ENCODE measurements around the gene TBL3.

TBL3 gene

GRCh38 chr16:2019921-2020831 lies 48.3 kb downstream of the TBL3 start:
- Histone ChIP-seq H3K9ac (no peak overlapping the region), H3K79me2 (no peaks in the 10 kb centered on the region), H3K27ac (no peak overlapping the region), H3K27me3 (ENCODE audit: control insufficient read depth, insufficient read depth, low read length) (no peaks in the 10 kb centered on the region), H2AFZ (no peak overlapping the region), H3K4me3 (ENCODE audit: low read depth, low read length) (no peak overlapping the region), H3K9me3 (ENCODE audit: control insufficient read depth, low read length) (no peaks in the 10 kb centered on the region), H3K36me3 (ENCODE audit: control insufficient read depth, insufficient read depth, low read length) (no peaks in the 10 kb centered on the region), H3K4me2 (ENCODE audit: low read length) (no peak overlapping the region), H3K4me1 (peaks cover 3% of the 10 kb centered on the region)
- no peak for TF ChIP-seq CTCF (IDR thresholded peaks at IDR 0.05)

GRCh38 chr16:2022723-2023091 lies 50.9 kb downstream of the TBL3 start:
- Histone ChIP-seq H3K27me3 (ENCODE audit: control insufficient read depth, insufficient read depth, low read length) (no peaks in the 10 kb centered on the region), H2AFZ (peak overlapping the region; percentile 67), H3K9ac (no peak overlapping the region), H3K36me3 (ENCODE audit: control insufficient read depth, insufficient read depth, low read length) (no peaks in the 10 kb centered on the region), H3K9me3 (ENCODE audit: control insufficient read depth, low read length) (no peaks in the 10 kb centered on the region), H3K4me2 (ENCODE audit: low read length) (peak overlapping the region; percentile 83), H3K27ac (no peak overlapping the region), H3K4me1 (peaks cover 5% of the 10 kb centered on the region), H3K4me3 (ENCODE audit: low read depth, low read length) (peak overlapping the region; percentile 29), H3K79me2 (no peaks in the 10 kb centered on the region)
- TF ChIP-seq CTCF (IDR thresholded peaks at IDR 0.05): no peak

GRCh38 chr16:2023092-2024031 lies 51.5 kb downstream of the TBL3 start:
- peak overlapping the region; percentile 29 for H3K4me3 ChIP-seq (ENCODE audit: low read depth, low read length)
- peak overlapping the region; percentile 83 for H3K4me2 ChIP-seq (ENCODE audit: low read length)
- no peaks in the 10 kb centered on the region for H3K79me2 ChIP-seq
- H3K9ac ChIP-seq: no peak overlapping the region
- H3K27ac ChIP-seq: no peak overlapping the region
- H3K9me3 ChIP-seq (ENCODE audit: control insufficient read depth, low read length): no peaks in the 10 kb centered on the region
- peaks cover 5% of the 10 kb centered on the region for H3K4me1 ChIP-seq
- no peaks in the 10 kb centered on the region for H3K36me3 ChIP-seq (ENCODE audit: control insufficient read depth, insufficient read depth, low read length)
- peak; percentile 98 for TF ChIP-seq CTCF (IDR thresholded peaks at IDR 0.05)
- no peaks in the 10 kb centered on the region for H3K27me3 ChIP-seq (ENCODE audit: control insufficient read depth, insufficient read depth, low read length)
- peak overlapping the region; percentile 67 for H2AFZ ChIP-seq

- no peaks in the 10 kb centered on the region for H3K36me3 ChIP-seq (ENCODE audit: control insufficient read depth, insufficient read depth, low read length)
- H3K4me2 ChIP-seq (ENCODE audit: low read length): no peak overlapping the region
- H3K79me2 ChIP-seq: no peaks in the 10 kb centered on the region
- H3K9me3 ChIP-seq (ENCODE audit: control insufficient read depth, low read length): no peaks in the 10 kb centered on the region
- no peak overlapping the region for H3K9ac ChIP-seq
- no peaks in the 10 kb centered on the region for H3K27me3 ChIP-seq (ENCODE audit: control insufficient read depth, insufficient read depth, low read length)
- peaks cover 5% of the 10 kb centered on the region for H3K4me1 ChIP-seq
- H2AFZ ChIP-seq: no peak overlapping the region
- H3K27ac ChIP-seq: no peak overlapping the region
- TF ChIP-seq CTCF (IDR thresholded peaks at IDR 0.05): no peak
- H3K4me3 ChIP-seq (ENCODE audit: low read depth, low read length): no peak overlapping the region
These were observed 52.2 kb downstream of the TBL3 start for GRCh38 chr16:2024032-2024420.
